Tibial nerve (tissue), 4 donors: ENCODE data around the gene SPDYE16. TPM values are rescaled to one million over a fixed set of nuclear protein-coding genes. Genes with fewer than 3 reads are reported as not detected.
"Not testable (repeated sequence)": the region's sequence is repeated elsewhere in the genome, so short reads cannot be mapped to it uniquely, and the experiment has no call there.

Experiments used
- DNase-seq, 2 donors: peaks; one replicate each; pipeline ENCODE4 v3.0.0-alpha.2; 2019; ENCODE audit warnings: low spot score in 2 of 2
- H3K27ac ChIP-seq, 4 donors: fragments of 200-600 bp; sonication (generic) in 3 of 4; one replicate each; pipeline ENCODE4 v1.5.1; 2017 to 2019; ENCODE audit warnings: mild to moderate bottlenecking in 1 of 4
- H3K27me3 ChIP-seq, 2 donors: fragments of 200-600 bp; sonication (generic) in 1 of 2; one replicate each; pipeline versions ENCODE4 v1.5.1 to v1.6.0; 2017 to 2019
- H3K36me3 ChIP-seq, 3 donors: fragments of 200-600 bp; sonication (generic); one replicate each; pipeline ENCODE4 v1.5.1; 2018 to 2019
- H3K4me1 ChIP-seq, 4 donors: fragments of 200-600 bp; sonication (generic) in 3 of 4; one replicate each; pipeline ENCODE4 v1.5.1; 2017 to 2019
- H3K4me3 ChIP-seq, 4 donors: fragments of 200-600 bp; sonication (generic) in 3 of 4; one replicate each; pipeline ENCODE4 v1.5.1; 2017 to 2019; ENCODE audit warnings: mild to moderate bottlenecking in 1 of 4, moderate library complexity in 1 of 4
- H3K9me3 ChIP-seq, 4 donors: fragments of 200-600 bp; sonication (generic) in 3 of 4; one replicate each; pipeline ENCODE4 v1.5.1; 2017 to 2019
- CTCF ChIP-seq, 5 experiments: fragments of 200-600 bp in 3 of 5; fragments of 450-650 bp in 2 of 5; sonication (generic) in 3 of 5; IDR thresholded peaks; one replicate each; pipeline ENCODE4 v1.5.1; 2016 to 2019; ENCODE audit warnings: antibody characterized with exemption in 5 of 5, mild to moderate bottlenecking in 3 of 5, moderate library complexity in 2 of 5
- EP300 ChIP-seq, 2 donors: sonication (generic); formaldehyde crosslinking; IDR thresholded peaks; one replicate each; pipeline ENCODE4 v1.6.1; 2017; ENCODE audit warnings: antibody characterized with exemption in 2 of 2, mild to moderate bottlenecking in 1 of 2
- POLR2A ChIP-seq, 2 donors: fragments of 450-650 bp; IDR thresholded peaks; one replicate each; pipeline ENCODE4 v1.6.1; 2017; ENCODE audit warnings: antibody characterized with exemption in 2 of 2, mild to moderate bottlenecking in 2 of 2, moderate library complexity in 2 of 2
- WGBS, 2 donors: methylation state at CpG; one replicate each; pipeline ENCODE4 v1.1.5; 2018; 5-methylcytosine and 5-hydroxymethylcytosine counted together
- total RNA-seq, 4 donors: library from RNA; depleted of rRNA; stranded (reverse); fragments of >200 nt; gene quantifications; one replicate each; pipeline ENCODE4 v1.1.0, GENCODE V29; 2016

The SPDYE16 gene
- total RNA-seq, 4 donors from 2014 or later: 0.98 TPM; not detected in 3

DNA sequence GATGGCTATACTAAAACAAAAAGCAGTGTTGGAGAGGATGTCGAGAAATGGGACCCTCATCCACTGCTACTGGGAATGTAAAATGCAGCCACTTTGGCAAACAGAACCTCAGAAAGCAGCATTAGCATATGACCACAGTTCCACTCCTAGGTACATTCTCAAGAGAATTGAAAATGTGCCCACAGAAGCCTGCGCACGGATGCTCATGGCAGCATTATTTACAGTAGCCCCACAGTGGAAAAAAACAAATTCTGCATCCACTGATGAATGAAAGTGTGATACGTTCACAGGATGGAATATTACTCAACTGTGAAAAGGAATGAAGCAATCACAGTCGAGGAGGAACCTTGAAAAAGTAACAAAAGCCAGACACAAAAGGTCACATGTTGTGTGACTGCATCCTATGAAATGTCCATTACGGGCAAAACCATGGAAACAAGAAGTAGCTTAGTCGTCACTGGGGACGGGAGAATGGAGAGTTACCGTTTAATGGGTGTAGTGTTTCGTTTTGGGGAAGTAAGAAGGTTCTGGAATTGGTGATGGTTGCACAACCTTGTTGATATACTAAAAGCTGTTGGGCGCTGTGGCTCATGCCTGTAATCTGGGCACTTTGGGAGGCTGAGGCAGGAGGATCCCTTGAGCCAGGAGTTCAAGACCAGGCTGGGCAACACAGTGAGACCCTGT is 35.2 kb downstream of the SPDYE16 start:
- H3K27ac ChIP-seq: no peak overlapping the region
- H3K9me3 ChIP-seq: no peaks in the 10 kb centered on the region
- peak in 1 of 2 donors; percentile 43 for DNase-seq
- TF ChIP-seq POLR2A (IDR thresholded peaks at IDR 0.05): no peak
- peak in 1 of 2 donors; percentile 22 for TF ChIP-seq EP300 (IDR thresholded peaks at IDR 0.05)
- 83 to 86% methylated on average over 11 of the region's 11 CpGs for WGBS, 2 donors
- no peaks in the 10 kb centered on the region for H3K27me3 ChIP-seq
- no peak overlapping the region for H3K4me3 ChIP-seq
- H3K4me1 ChIP-seq: peaks cover 0 to 8% (median under 1%) of the 10 kb centered on the region in 4 donors
- H3K36me3 ChIP-seq: peaks cover 0 to 41% (median 8%) of the 10 kb centered on the region in 3 donors

- peaks cover 0 to 52% (median 12%) of the 10 kb centered on the region in 3 donors for H3K36me3 ChIP-seq
- not testable (repeated sequence) for H3K4me1 ChIP-seq, H3K27me3 ChIP-seq, H3K9me3 ChIP-seq, H3K27ac ChIP-seq, H3K4me3 ChIP-seq, DNase-seq
- WGBS, 2 donors: 87 to 97% methylated on average over 8 of the region's 8 CpGs
Measured at GRCh38 chr7:76506643-76507042, 36.5 kb downstream of the SPDYE16 start.

- DNase-seq: no peak
- no peak overlapping the region for H3K4me3 ChIP-seq
- WGBS, 2 donors: 79 to 86% methylated on average over 4 to 5 of the region's 5 CpGs
- H3K27me3 ChIP-seq: no peaks in the 10 kb centered on the region
- TF ChIP-seq EP300 (IDR thresholded peaks at IDR 0.05): no peak
- TF ChIP-seq POLR2A (IDR thresholded peaks at IDR 0.05): no peak
- no peak for TF ChIP-seq CTCF (IDR thresholded peaks at IDR 0.05)
- H3K9me3 ChIP-seq: no peaks in the 10 kb centered on the region
- peaks cover 0 to 55% (median 12%) of the 10 kb centered on the region in 3 donors for H3K36me3 ChIP-seq
- peaks cover 0 to 6% (median 0%) of the 10 kb centered on the region in 4 donors for H3K4me1 ChIP-seq
- no peak overlapping the region for H3K27ac ChIP-seq
Measured at GRCh38 chr7:76506081-76506440, 37.0 kb downstream of the SPDYE16 start.

GRCh38 chr7:76505168-76506080 is 37.7 kb downstream of the SPDYE16 start:
- TF ChIP-seq POLR2A (IDR thresholded peaks at IDR 0.05) (no peak), CTCF (IDR thresholded peaks at IDR 0.05) (no peak), EP300 (IDR thresholded peaks at IDR 0.05) (no peak)
- Histone ChIP-seq H3K9me3 (no peaks in the 10 kb centered on the region), H3K36me3 (peaks cover 0 to 59% (median 12%) of the 10 kb centered on the region in 3 donors), H3K4me1 (peaks cover 0 to 5% (median 0%) of the 10 kb centered on the region in 4 donors), H3K27ac (no peak overlapping the region), H3K27me3 (no peaks in the 10 kb centered on the region), H3K4me3 (no peak overlapping the region)
- no peak for DNase-seq
- WGBS, 2 donors: 84 to 93% methylated on average over 15 to 30 of the region's 32 CpGs

GRCh38 chr7:76504351-76505167 is 38.5 kb downstream of the SPDYE16 start:
- DNase-seq, H3K4me1 ChIP-seq, H3K27me3 ChIP-seq, H3K27ac ChIP-seq, H3K4me3 ChIP-seq, H3K9me3 ChIP-seq: not testable (repeated sequence)
- H3K36me3 ChIP-seq: peaks cover 0 to 59% (median 12%) of the 10 kb centered on the region in 3 donors
- 60 to 73% methylated on average over 17 of the region's 33 CpGs for WGBS, 2 donors

- not testable (repeated sequence) for H3K27ac ChIP-seq, H3K27me3 ChIP-seq, DNase-seq, H3K4me3 ChIP-seq, H3K4me1 ChIP-seq, H3K9me3 ChIP-seq
- 93 to 95% methylated on average over 9 to 12 of the region's 12 CpGs for WGBS, 2 donors
- peaks cover 0 to 57% (median 12%) of the 10 kb centered on the region in 3 donors for H3K36me3 ChIP-seq
Measured at GRCh38 chr7:76503244-76503643, 39.9 kb downstream of the SPDYE16 start.

DNA sequence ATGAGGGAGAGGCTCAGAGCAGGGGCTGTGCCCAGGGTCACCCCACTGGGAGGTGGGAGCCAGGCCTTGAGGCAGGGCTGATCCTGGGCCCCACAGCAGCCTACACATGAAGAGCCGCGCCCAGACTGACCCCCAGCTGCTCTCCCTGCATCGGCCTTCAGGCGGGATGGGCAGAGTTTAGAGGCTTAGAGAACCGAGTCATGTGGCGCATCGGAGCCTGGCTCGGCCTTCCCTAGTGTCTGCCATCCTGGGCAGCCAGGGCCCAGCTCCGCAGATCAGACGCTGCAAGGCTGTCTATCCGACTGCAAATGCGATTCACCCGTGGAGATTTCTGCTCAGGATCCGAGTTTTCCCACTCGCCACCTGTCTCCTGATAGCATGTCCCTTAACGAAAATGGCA is 40.3 kb downstream of the SPDYE16 start:
- H3K4me1 ChIP-seq, H3K4me3 ChIP-seq, DNase-seq, H3K9me3 ChIP-seq, H3K27me3 ChIP-seq, H3K27ac ChIP-seq: not testable (repeated sequence)
- peaks cover 0 to 53% (median 12%) of the 10 kb centered on the region in 3 donors for H3K36me3 ChIP-seq
- 77 to 86% methylated on average over 7 to 10 of the region's 16 CpGs for WGBS, 2 donors

GRCh38 chr7:76502224-76502623 is 40.9 kb downstream of the SPDYE16 start:
- H3K4me3 ChIP-seq, DNase-seq, H3K4me1 ChIP-seq, H3K27ac ChIP-seq, H3K9me3 ChIP-seq, H3K27me3 ChIP-seq: not testable (repeated sequence)
- WGBS, 2 donors: 71 to 77% methylated on average over 11 to 13 of the region's 13 CpGs
- H3K36me3 ChIP-seq: peaks cover 0 to 47% (median 12%) of the 10 kb centered on the region in 3 donors

DNA sequence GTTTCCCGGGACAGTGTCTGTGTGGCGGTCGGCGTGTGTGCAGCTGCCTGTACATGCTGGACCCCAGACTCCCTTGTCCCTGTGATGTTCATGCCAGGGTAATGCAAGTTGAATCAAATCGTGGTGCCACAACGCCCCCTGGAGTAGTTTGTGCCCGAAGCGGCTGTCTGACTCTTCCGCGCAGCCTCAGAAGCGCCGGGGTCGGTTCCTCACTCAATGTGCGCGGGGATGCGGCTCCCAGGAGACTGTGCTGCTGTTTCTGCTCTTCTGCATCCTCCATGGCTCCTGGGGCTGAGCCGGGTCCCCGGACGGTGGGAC is 43.2 kb downstream of the SPDYE16 start:
- WGBS, 2 donors: no CpG with 5 or more reads among the region's 19 CpGs
- H3K9me3 ChIP-seq, H3K4me3 ChIP-seq, H3K4me1 ChIP-seq, H3K27me3 ChIP-seq, DNase-seq, H3K27ac ChIP-seq: not testable (repeated sequence)
- H3K36me3 ChIP-seq: peaks cover 0 to 25% (median 5%) of the 10 kb centered on the region in 3 donors

DNA sequence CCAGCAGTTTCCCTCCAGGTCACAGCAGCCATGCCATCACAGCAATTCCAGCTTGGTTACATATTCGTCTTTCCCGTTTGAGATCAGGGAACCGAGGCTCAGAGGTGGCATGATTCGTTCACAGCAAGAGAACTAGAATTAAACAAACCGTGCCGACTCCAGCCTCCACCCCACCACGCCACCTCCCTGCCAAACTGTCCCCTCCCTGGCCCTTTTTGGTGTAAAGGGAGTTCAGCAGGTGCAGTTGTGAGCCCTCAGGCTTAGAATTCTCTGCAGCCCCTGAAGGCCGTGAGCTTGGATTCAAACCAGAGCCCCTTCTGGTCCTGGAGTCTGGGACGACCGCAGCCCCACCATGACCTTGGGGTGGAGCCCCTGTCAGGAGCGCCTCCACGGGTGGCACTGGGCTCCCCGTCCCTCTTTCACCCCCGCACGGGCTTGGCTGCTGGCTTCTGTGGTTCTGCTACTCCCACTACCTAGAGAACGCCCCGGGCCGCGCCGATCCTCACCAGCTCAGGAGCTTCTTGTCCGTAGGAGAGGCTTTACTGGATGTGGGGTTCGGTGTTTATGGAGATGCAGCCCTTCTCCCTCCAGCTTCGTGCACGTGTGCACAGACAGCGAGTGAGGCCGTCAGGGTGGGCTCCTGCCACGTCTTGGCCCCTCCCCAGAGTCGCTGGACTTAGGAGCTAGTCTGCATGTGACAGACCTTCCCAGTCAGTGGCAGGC is 43.7 kb downstream of the SPDYE16 start:
- not testable (repeated sequence) for H3K4me3 ChIP-seq, H3K27ac ChIP-seq, DNase-seq, H3K9me3 ChIP-seq, H3K27me3 ChIP-seq, H3K4me1 ChIP-seq
- H3K36me3 ChIP-seq: peaks cover 0 to 20% (median 5%) of the 10 kb centered on the region in 3 donors
- WGBS, 2 donors: 72 to 92% methylated on average over 10 to 11 of the region's 28 CpGs
